NAMALWA (cell line): Measurements from ENCODE around the gene MTHFD2.
A peak's percentile ranks its signal among the peaks of the same experiment; 100 is the strongest.
"Not testable (repeated sequence)": the region's sequence is repeated elsewhere in the genome, so short reads cannot be mapped to it uniquely, and the experiment has no call there.

Experiments used
- DNase-seq: peaks from one replicate; pipeline ENCODE4 v3.0.0-alpha.2; 2015; ENCODE audit warnings: low spot score

The MTHFD2 gene

DNA sequence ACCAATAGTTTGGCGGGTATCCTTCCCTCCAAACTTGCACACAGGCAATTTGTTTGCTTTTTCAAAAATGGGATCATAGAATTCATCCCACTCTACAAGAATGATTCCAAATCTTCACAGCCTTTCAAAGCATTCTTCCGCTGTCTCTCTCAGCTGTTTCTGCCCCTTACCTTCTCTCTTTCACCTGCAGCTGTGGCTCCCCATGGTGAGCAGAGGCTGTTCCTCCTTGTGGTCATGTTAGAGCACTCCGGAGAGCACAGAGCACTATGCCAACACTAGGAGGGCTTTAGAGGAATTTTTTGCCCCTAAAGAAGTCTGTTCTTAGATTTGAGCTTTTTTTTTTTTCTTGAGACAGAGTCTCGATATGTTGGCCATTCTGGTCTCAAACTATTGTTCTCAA lies 30.4 kb downstream of the MTHFD2 start:
- DNase-seq, result no peak

DNA sequence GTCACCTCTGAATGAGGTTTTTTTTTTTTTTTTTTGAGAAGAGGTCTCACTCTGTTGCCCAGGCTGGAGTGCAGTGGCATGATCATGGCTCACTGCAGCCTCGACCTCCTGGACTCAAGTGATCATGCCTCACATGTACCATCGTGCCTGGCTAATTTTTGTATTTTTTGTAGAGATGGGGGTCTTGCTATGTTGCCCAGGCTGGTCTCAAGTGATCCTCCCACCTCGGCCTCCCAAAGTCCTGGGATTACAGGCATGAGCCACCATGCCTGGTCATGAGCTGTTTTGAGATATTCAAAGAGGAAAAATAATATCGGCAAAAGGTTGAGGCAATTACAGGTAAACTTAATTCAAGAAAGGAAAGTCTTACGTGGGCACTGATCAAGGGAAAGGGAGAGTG lies 31.4 kb downstream of the MTHFD2 start:
- DNase-seq, result not testable (repeated sequence)

DNA sequence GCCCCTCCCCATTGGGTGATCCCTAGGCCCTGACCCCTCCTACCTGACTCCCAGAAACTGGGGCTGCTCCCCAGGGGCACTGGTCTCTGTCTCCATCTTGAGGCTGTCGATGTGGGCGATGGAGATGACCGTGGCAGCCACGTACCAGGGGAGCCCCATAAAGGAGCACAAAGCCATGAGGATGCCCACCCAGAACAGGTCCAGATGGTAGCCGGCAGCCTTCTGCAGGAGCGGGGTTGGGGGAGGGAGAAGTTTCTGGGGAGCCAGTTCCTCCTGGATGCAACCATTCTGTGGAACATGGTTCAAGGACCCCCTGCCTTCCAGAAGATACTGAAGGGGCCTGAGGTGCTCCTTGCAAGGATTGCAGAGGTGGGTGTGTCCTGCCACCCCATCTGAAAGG lies 34.0 kb downstream of the MTHFD2 start:
- no peak for DNase-seq

DNA sequence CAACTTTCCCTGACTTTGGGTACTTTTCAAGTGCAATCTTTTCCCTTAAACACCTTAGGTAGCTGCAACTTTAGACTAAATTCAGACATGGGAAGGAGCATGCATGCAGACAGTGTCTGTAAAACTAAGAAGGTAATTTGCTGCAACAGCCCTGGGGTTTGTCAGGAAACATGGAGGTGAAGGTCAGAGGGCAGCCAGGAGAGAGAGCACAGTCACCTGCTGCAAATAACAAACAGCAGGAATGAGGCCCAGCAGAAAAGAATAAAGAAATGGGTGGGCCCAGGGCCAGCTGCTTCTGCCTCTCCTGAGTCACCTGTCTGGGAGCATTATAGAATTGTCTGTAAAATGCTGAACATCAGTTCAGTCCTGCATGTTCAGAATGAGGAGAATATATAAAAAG lies 35.2 kb downstream of the MTHFD2 start:
- DNase-seq, result no peak

DNA sequence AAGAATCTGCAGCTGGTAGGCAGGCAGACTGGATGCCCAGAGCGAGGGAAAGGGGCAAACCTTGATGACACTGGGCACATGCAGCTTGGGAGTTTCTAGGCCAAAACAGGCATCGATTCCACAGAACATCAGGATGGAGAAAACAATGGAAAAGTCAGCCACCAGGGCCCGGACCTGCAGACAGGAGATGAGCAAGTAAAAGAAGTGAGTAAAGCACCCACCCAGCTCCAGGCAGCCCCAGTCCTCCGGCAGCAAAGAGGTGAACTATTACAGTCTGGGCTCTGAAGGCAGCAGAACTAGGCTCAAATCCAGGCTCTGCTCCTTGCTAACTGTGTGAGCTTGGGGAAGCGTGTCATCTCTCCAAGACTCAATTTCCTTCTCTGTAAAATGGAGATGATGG lies 36.6 kb downstream of the MTHFD2 start:
- DNase-seq, result no peak

DNA sequence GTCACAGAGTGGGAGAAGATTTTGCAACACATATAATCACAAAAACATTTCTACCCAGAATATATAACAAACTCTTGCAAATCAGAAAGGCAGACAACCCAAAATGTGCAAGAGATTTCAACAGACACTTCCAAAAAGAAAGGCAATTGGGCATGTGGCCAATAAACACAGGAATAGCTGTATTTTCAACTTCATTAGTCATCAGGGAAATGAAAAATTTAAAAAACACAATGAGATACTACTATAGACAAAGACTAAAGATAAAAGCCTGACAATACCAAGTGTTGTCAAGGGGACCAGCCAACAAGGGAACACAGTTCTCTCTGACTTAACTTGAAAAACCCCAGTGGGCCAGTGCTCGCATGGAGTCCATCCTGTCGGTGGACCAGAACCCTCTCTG lies 40.5 kb downstream of the MTHFD2 start:
- DNase-seq, result no peak

DNA sequence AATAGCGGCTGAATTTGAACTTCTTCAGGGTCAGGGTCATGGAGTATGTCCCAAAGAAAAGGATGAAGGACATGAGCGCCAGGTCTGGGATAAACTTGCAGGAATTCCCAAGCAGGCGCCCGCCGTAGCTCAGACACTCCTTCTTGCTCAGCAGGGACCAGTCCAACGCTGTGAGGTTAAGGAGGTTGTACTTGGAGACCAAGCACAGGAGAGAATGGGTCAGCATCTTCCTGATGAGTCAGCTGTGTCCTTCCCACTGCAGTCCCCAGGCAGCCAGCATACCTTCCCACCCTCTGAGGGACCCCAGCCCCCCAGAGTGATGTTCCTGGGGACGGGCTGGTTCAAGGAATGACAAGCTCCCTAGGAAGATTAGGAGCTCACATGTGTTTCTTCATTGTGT lies 40.9 kb downstream of the MTHFD2 start:
- no peak for DNase-seq

DNA sequence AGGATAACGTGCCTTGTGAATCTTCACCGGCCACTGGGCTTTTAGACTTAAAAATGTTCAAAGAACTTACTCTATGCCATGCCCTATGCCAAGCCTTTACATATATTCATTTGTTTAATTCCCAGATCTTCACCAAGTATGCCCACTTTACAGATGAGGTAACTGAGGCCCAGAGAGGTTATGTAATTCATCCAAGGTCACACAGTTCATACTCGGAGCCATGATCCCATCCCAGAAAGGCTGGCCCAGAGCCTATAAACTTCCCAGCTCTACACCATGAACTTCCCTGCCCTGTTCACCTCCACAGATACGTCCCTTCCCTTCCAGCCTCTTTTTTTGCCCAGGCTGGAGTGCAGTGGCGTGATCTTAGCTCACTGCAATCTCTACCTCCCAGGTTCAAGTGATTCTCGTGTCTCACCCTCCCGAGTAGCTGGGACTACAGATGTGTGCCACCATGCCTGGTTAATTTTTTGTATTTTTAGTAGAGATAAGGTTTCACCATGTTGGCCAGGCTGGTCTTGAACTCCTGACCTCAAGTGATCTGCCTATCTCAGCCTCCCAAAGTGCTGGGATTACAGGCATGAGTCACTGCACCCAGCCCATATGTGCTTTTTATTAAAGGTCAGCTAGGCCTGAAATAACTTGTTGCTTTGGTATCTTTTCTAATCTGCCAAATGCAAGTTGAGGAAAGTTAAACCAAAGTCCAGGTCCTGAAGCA lies 44.1 kb downstream of the MTHFD2 start:
- no peak for DNase-seq

DNA sequence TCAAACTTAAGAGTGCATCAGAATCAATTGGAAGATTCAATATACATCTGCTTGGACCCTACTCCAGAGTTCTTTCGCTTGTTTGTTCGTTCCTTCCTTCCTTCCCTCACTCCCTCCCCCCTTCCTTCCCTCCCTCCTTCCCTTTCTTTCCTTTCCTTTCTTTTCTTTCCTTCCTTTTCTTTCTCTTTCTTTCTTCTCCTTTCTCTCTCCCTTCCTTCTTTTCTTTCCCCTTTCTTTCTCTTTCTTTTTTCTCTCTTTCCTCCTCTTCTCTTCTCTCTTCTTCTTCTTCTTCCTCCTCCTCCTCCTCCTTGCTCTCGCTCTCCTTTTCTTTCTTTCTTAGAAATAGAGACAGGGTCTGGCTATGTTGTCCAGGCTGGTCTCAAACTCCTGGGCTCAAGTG lies 45.9 kb downstream of the MTHFD2 start:
- DNase-seq, result no peak

DNA sequence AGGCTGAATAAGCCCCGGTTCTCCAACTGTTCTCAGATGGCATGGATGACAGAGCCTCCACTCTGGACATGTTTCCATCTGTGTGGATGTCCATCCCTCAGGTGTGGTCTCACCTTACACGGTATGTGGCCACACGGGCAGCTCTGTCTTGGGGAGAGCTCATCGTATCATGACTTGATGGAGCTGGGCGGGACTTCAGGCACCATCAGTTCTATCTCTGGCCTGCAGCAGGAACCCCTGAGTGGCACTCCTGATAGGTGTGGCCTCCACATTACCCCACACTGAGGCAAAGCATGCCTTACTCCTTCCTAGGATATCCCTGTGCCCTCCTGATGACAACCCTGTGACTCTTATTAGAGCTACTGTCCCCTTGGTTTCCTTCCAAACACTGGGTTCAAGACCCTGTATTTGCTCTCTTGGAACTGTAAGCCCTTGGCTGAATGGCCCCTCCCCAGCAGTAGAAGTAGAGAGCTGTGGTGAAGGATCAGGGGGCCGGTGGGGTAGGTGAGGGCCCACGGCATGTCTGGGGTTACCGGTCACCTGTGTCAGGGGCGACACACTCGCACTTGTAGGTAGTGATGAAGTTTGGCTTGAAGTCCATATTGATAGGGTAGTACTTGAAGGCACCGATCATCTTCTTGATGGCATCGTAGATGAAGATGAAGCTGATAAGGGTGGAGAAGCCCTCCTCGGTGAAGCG lies 48.2 kb downstream of the MTHFD2 start:
- no peak for DNase-seq

DNA sequence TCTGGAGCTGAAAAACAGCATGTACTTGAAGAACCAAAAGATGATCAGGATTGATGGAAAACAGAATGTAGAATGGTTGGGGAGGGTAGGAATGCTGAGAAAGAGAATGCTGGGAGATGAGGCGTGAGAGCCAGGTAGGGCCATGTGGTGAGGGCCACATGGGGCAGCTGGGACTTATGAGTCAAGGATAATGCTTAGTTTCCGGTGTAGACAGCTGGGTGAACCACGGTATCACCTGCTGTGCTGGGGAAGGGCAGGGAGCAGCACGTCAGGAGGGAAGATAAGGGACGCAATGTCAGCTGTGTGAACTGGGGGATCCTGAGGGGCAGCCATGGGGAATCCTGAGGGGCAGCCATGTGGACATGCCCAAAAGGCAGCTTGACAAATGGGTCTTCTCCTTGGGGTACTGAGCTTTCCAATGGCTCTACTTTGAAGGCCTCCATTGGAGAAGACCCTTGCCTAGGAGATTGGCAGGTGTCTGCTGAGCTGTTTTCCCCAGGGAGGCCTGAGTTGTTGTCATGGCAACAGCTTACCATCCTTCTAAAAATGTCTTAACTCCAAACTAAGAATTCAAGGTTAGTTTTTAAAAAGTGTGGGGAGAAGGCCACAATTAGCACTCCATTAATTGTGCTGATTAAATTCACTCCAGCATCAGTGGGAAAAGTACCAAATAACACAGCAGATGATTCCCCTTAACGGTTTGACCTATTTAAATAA lies 51.1 kb downstream of the MTHFD2 start:
- DNase-seq, result peak; percentile 29

DNA sequence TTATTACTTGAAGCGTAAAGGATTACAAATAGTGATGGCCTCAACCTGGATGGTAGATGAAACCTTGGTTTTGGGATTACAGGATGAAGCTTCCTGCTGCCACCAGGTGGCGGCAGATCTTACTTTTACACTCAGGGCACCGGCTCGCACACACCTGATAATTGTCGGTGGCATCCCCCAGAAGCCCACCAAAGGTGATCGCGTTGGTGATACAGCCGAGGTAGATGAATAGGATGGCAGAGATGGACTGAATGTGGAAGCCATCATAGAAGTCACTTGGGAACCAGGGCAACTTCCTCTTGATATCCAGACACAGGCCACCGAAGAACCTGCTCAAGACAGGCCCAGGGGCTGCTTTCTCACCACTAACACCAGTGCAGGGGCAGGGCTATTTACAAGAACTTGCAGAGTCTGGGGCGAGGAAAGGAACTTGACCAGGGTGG lies 51.8 kb downstream of the MTHFD2 start:
- DNase-seq, result peak; percentile 70

DNA sequence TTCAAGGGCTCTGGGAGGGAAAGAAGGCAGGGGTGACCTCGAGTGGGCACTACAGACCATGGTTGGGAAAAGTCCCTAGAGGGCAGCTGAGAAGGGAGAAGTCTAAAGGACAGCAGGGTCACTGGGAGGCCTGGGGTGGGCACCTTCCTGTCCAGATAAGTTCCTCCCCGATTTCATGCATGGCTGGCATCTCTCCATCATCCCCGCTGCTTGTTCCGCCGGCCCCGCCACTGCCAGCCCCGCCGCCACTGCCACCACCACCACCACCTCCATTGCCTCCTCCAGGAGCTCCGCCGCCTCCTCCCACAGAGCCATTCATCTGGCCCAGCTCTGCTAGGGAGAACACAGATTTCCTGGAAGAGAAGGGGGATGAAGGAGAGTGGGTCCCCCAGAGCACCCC lies 53.6 kb downstream of the MTHFD2 start:
- no peak for DNase-seq

DNA sequence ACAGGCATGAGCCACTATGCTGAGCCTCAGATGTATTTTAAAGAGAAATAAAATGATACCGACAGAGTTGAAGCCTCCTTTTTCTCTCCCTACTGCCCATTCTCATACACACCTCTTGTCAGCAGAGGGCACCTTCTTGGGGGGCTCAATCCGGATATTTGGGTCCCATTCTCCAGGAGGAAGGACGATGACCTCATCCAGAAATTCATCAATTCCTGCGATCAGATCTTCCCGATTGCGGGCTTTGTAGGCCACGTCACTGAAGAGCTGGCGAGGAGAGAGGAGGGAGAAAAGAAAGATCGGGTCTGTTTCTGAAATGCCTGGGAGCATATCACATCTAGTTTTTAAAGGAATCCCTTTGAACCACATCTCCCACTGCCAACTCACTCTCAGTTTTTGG lies 54.4 kb downstream of the MTHFD2 start:
- no peak for DNase-seq

DNA sequence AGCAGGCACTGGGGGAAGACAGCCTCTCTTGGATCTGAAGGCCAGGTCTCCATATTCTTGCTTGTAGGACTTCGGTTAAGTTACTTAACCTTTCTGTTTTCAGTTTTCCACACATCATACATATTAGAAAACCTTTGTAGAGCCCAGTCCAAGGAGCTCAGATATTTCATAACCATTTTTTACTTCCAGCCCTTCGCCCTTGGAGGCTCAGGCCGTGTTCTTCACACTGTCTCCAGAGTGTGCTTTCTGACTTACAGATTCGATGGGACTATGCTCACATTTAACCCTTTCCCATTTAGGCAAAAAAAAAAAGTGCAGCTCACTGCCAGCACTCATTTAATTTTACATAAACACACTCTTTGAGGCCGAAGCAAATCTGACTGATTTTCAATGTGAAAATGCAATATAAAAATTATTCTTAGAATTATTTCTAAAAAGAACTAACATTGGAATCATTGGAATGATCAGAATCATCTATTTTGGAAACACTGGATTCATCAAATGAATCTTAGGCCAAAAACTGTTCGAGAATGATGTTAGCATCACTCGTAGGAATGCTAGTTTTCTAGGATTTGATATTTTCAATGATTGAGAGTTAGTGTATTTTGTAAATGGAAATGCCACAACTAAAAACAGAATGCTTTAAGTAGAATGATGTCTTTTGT lies 55.0 kb downstream of the MTHFD2 start:
- DNase-seq, result no peak

DNA sequence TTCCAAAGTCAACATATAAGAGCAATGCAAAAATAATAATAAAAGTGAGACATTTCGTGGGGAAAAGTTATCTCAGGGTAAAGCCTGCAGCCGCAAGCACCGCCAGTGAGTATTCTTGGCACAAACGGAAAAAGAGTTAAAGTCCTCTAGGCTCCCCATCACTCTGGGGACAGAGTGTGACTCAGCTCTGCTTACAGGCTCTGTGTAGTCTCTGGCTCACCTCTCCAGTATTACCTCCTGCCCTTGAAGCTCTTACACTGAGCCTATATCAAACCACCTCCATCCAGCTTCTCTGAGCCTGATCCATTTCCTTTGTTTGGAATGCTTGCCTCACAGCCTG lies 55.5 kb downstream of the MTHFD2 start:
- no peak for DNase-seq

DNA sequence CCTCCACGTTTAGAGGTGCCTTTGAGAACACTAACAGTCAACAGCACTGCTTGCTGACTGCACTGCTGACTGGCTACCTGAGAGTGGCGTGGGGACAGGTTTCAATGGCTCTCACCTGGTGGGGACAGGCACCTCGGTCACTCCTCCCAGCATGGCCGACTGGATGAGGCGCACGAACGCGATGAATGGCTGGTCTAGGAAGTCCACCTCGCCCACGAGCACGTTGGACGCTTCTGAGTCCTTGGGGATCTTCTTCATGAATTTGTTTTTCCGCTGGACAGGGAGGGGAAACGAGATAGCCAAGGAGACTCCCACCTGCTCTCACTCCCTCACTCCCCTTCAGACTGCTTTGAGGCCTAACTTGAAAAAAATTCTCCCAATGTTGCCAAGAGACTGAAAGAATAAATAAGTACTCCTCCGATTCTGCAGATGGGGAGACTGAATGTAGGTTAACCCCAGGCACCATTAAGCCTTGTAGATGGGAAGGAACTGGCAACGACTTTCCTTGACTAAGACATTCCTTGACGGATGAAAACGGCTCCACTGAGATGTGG lies 57.3 kb downstream of the MTHFD2 start:
- DNase-seq, result no peak

DNA sequence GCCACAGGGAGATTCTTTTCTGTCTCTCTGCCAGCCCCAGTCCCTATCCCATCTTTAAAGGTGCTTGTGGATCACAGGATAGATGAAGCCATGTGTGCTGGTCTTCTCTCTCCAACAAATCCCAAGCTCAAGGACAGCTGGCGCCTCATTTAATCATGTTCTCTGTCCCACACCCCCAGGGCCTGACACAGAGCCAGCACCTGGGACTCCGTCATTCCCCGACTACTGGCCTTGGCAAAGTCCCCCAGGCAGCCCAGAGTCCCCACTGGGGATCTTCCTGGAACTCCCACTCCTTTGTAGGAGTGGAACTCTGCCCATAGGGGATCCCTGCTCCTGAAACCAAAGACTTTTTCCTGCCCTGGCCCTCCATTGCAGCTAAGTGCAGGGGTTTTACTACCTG lies 60.8 kb downstream of the MTHFD2 start:
- DNase-seq, result no peak

DNA sequence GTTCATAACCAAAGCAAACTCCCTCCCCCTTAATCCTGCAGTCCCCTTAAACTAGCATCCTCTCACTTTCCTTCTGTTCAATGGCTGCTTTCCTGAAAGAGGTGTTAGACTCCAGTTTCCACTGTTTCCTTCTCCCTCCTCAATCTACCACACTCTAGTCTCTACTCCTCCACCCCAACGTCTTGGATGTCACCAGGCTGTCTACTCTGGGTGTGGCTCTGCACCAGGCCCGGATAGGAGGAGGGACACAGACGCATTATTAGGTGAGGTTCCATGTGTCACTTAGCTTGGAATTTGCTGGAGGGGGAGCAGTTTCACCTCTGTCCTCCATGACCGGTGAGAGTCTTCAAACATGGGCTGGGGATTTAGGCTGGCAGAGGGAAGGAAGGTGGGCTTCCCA lies 61.3 kb downstream of the MTHFD2 start:
- DNase-seq, result no peak

DNA sequence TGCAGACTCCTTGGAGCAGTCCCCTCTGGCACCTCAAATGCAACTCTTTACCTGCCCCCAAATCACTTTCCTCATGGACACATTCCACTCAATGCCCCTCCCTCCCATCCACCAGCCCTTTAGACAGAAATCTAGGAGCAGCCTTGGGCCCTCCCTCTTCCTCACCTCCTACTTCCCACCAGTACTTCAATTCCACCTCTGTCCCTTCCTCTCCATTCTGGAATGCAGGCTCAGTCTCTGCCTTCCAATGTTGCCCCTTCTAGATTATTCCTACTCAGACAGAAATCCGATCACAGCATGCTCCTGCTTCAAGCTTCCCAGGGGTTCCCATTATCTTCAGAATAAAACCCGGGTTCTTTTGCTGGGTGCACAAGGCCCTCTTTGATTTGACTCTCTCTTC lies 62.1 kb downstream of the MTHFD2 start:
- DNase-seq, result no peak

DNA sequence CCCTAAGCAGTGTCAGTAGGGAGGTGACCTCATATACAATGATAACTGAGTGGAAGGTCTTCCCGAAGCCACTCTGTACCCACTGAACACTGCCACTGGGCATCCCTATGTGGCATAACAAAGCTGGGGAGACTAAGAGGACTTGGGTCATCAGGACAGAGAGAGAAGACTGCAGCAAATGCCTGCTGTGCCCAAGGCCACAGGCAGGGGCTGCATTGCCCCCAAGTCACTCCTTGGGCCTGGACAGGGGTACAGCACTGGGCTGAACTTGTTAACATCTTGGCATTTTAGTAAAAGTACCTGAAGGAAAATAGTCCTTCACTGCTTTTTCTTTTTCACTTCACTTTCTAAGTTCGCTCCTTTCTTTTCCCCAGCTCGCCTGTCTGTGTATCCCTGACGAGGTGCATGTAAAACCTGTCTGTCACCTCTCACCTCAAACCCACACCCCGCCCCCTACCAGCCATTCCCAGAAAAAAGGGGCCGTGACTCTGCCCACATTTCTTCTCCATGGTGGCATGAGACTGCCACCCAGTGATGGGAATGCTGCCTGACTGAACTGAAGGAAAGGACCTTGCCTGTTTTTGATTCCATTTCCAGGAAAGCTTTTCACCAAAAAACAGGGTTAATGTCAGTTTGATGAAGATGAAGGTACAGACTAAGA lies 62.9 kb downstream of the MTHFD2 start:
- DNase-seq, result no peak

DNA sequence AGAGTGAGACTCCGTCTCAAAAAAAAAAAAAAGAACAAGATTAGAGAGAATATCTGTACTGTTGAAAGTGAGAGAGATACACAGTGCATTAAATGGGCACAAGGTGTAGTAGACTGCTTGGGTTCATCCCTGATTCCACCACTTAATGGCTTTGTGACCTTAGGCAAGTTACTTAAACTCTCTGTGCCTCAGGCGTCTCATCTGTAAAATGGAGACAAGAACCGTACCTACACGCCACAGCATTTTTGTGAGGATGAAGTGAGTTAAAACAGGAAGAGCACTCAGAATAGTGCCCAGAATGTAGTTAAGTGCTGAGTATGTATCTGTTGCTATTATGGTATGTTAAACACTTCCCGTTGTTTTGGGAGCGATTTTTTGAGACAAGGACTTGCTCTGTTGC lies 64.3 kb downstream of the MTHFD2 start:
- no peak for DNase-seq
